RKO (cell line): ENCODE results near the gene NAGLU.

Source experiments
- DNase-seq: peaks from one replicate; pipeline ENCODE4 v3.0.0-alpha.2; 2016; ENCODE audit warnings: low spot score

Gene NAGLU

GRCh38 chr17:42536048-42536371 lies at the start of gene NAGLU:
NAGLU (plus strand) TSS chr17:42536241; CDS start chr17:42536273, 32 bp downstream.
- peak; percentile 93 for DNase-seq

GRCh38 chr17:42488032-42488431 lies 48.0 kb upstream of the NAGLU start:
- DNase-seq: no peak

- DNase-seq: no peak
Observed at GRCh38 chr17:42493319-42493718, 42.7 kb upstream of the NAGLU start.

- no peak for DNase-seq
Observed at GRCh38 chr17:42494673-42495072, 41.4 kb upstream of the NAGLU start.

GRCh38 chr17:42498828-42499227 lies 37.2 kb upstream of the NAGLU start:
- DNase-seq: no peak

- no peak for DNase-seq
Observed at GRCh38 chr17:42502091-42502490, 34.0 kb upstream of the NAGLU start.

GRCh38 chr17:42502926-42503325 lies 33.1 kb upstream of the NAGLU start:
- DNase-seq: no peak

- DNase-seq: no peak
Observed at GRCh38 chr17:42507671-42508070, 28.4 kb upstream of the NAGLU start.

- DNase-seq: no peak
Observed at GRCh38 chr17:42508426-42509165, 27.4 kb upstream of the NAGLU start.

GRCh38 chr17:42509409-42509808 lies 26.6 kb upstream of the NAGLU start:
- no peak for DNase-seq

GRCh38 chr17:42509841-42510240 lies 26.2 kb upstream of the NAGLU start:
- no peak for DNase-seq

- DNase-seq: no peak
Observed at GRCh38 chr17:42512246-42512645, 23.8 kb upstream of the NAGLU start.

GRCh38 chr17:42512733-42513251 lies 23.2 kb upstream of the NAGLU start:
- no peak for DNase-seq

GRCh38 chr17:42513686-42514085 lies 22.4 kb upstream of the NAGLU start:
- no peak for DNase-seq

- no peak for DNase-seq
Observed at GRCh38 chr17:42514279-42514678, 21.8 kb upstream of the NAGLU start.

GRCh38 chr17:42514867-42515266 lies 21.2 kb upstream of the NAGLU start:
- DNase-seq: no peak

- peak; percentile 84 for DNase-seq
Observed at GRCh38 chr17:42517516-42517915, 18.5 kb upstream of the NAGLU start.

- peak; percentile 94 for DNase-seq
Observed at GRCh38 chr17:42518046-42518754, 17.8 kb upstream of the NAGLU start.

- DNase-seq: no peak
Observed at GRCh38 chr17:42518755-42519545, 17.1 kb upstream of the NAGLU start.

GRCh38 chr17:42519546-42520491 lies 16.2 kb upstream of the NAGLU start:
- DNase-seq: peak; percentile 94

GRCh38 chr17:42520540-42520951 lies 15.5 kb upstream of the NAGLU start:
- no peak for DNase-seq

- no peak for DNase-seq
Observed at GRCh38 chr17:42521036-42521435, 15.0 kb upstream of the NAGLU start.
